ENCODE data around the gene PRDX5. TPM values are rescaled to one million over a fixed set of nuclear protein-coding genes. Genes with fewer than 3 reads are reported as not detected.
"Not testable (repeated sequence)": the region's sequence is repeated elsewhere in the genome, so short reads cannot be mapped to it uniquely, and the experiment has no call there.

Gene PRDX5
- total and polyA plus RNA-seq, 7 experiments from 2014 or later = 41.4 to 195 (median 59.6) TPM

- Mint-ChIP-seq H3K4me1 (peaks cover 19 to 36% (median 31%) of the 10 kb centered on the region in 7 donors), H3K27ac (peak overlapping the region in 5 of 9 donors; percentile 1 to 69 (median 24)), H3K4me3 (peak overlapping the region in 9 of 10 donors; percentile 37 to 98 (median 54))
- H3K27me3 Mint-ChIP-seq; CTCF ChIA-PET; H3K36me3 ChIP-seq (ENCODE audit: control insufficient read depth in 2 of 3, insufficient read depth in 3 of 3, low read length in 3 of 3); DNase-seq; H3K9me3 ChIP-seq (ENCODE audit: control insufficient read depth in 2 of 3, low read length in 3 of 3); H3K36me3 Mint-ChIP-seq; ATAC-seq; H3K27ac ChIP-seq (ENCODE audit: low read depth, low read length); H3K9me3 Mint-ChIP-seq; H3K4me3 ChIP-seq (ENCODE audit: low read length); H3K27me3 ChIP-seq (ENCODE audit: control insufficient read depth in 2 of 2, insufficient read depth in 2 of 2, low read length in 2 of 2): not testable (repeated sequence)
- peaks cover 14 to 17% of the 10 kb centered on the region in 2 donors for H3K4me1 ChIP-seq (ENCODE audit: control insufficient read depth in 2 of 2, insufficient read depth in 2 of 2, low read length in 2 of 2)
- intact Hi-C loops (cut with micrococcal nuclease) = loop anchor here in 1 of 2 donors (5.0 kb wide), 1 partner anchor 955 kb away; the partner anchor contains the start of gene POLA2
- POLR2A ChIA-PET = interaction anchor here (0.6 to 1.8 kb wide), 5 partner anchors 9 to 429 kb away, joined by 3 to 13 read pairs (median 4); partner anchors contain the start of genes PRDX5 and TRMT112
Measured at GRCh38 chr11:64307795-64308194, 10.1 kb upstream of the PRDX5 start.

GRCh38 chr11:64312947-64313346, 5.0 kb upstream of the PRDX5 start:
- ATAC-seq (no peak), DNase-seq (no peak)
- POLR2A ChIA-PET = interaction anchor here (1.3 to 1.4 kb wide), 2 partner anchors 72 to 127 kb away, joined by 3 read pairs; partner anchors contain the start of genes FKBP2 and STIP1
- H3K27ac Mint-ChIP-seq = peak overlapping the region in 8 of 9 donors; percentile 9 to 86 (median 72)
- no peaks in the 10 kb centered on the region for H3K9me3 Mint-ChIP-seq
- H3K4me1 Mint-ChIP-seq = peaks cover 20 to 33% (median 25%) of the 10 kb centered on the region in 7 donors
- CTCF ChIA-PET = no interaction called here
- intact Hi-C loops (cut with micrococcal nuclease) = no loop called here
- H3K27ac ChIP-seq (ENCODE audit: low read depth, low read length) = no peak overlapping the region
- peaks cover 0 to 4% of the 10 kb centered on the region in 2 donors for H3K4me1 ChIP-seq (ENCODE audit: control insufficient read depth in 2 of 2, insufficient read depth in 2 of 2, low read length in 2 of 2)
- no peaks in the 10 kb centered on the region for H3K27me3 Mint-ChIP-seq
- no peaks in the 10 kb centered on the region for H3K27me3 ChIP-seq (ENCODE audit: control insufficient read depth in 2 of 2, insufficient read depth in 2 of 2, low read length in 2 of 2)
- peaks cover 0 to 14% (median 0%) of the 10 kb centered on the region in 5 donors for H3K36me3 Mint-ChIP-seq
- H3K4me3 ChIP-seq (ENCODE audit: low read length) = no peak overlapping the region
- peaks cover 0 to 26% (median 0%) of the 10 kb centered on the region in 3 experiments for H3K36me3 ChIP-seq (ENCODE audit: control insufficient read depth in 2 of 3, insufficient read depth in 3 of 3, low read length in 3 of 3)
- H3K4me3 Mint-ChIP-seq = peak overlapping the region in 2 of 10 donors; percentile 16 to 19
- no peaks in the 10 kb centered on the region for H3K9me3 ChIP-seq (ENCODE audit: control insufficient read depth in 2 of 3, low read length in 3 of 3)

GRCh38 chr11:64313491-64314145, 4.3 kb upstream of the PRDX5 start:
- ATAC-seq (no peak), DNase-seq (no peak)
- ChIA-PET POLR2A (interaction anchor here (1.3 kb wide), 1 partner anchor 72 kb away, joined by 3 read pairs; the partner anchor contains the start of gene FKBP2), CTCF (no interaction called here)
- no peak overlapping the region for H3K27ac ChIP-seq (ENCODE audit: low read depth, low read length)
- H3K4me3 ChIP-seq (ENCODE audit: low read length) = no peak overlapping the region
- H3K9me3 ChIP-seq (ENCODE audit: control insufficient read depth in 2 of 3, low read length in 3 of 3) = no peaks in the 10 kb centered on the region
- Mint-ChIP-seq H3K27ac (peak overlapping the region in 4 of 9 donors; percentile 14 to 86 (median 77)), H3K36me3 (peaks cover 0 to 15% (median 0%) of the 10 kb centered on the region in 5 donors), H3K4me1 (peaks cover 20 to 36% (median 25%) of the 10 kb centered on the region in 7 donors), H3K27me3 (no peaks in the 10 kb centered on the region), H3K4me3 (peak overlapping the region in 2 of 10 donors; percentile 16 to 19), H3K9me3 (no peaks in the 10 kb centered on the region)
- peaks cover 0 to 4% of the 10 kb centered on the region in 2 donors for H3K4me1 ChIP-seq (ENCODE audit: control insufficient read depth in 2 of 2, insufficient read depth in 2 of 2, low read length in 2 of 2)
- peaks cover 0 to 26% (median 0%) of the 10 kb centered on the region in 3 experiments for H3K36me3 ChIP-seq (ENCODE audit: control insufficient read depth in 2 of 3, insufficient read depth in 3 of 3, low read length in 3 of 3)
- intact Hi-C loops (cut with micrococcal nuclease) = no loop called here
- no peaks in the 10 kb centered on the region for H3K27me3 ChIP-seq (ENCODE audit: control insufficient read depth in 2 of 2, insufficient read depth in 2 of 2, low read length in 2 of 2)

GRCh38 chr11:64314146-64314804, 3.6 kb upstream of the PRDX5 start:
- no peaks in the 10 kb centered on the region for H3K27me3 Mint-ChIP-seq
- ChIA-PET CTCF (no interaction called here), POLR2A (interaction anchor here (1.3 kb wide), 1 partner anchor 73 kb away, joined by 3 read pairs; the partner anchor contains the start of gene FKBP2)
- H3K27ac Mint-ChIP-seq = peak overlapping the region in 2 of 9 donors; percentile 43 to 66
- Histone ChIP-seq H3K9me3 (ENCODE audit: control insufficient read depth in 2 of 3, low read length in 3 of 3) (no peaks in the 10 kb centered on the region), H3K27ac (ENCODE audit: low read depth, low read length) (no peak overlapping the region), H3K27me3 (ENCODE audit: control insufficient read depth in 2 of 2, insufficient read depth in 2 of 2, low read length in 2 of 2) (no peaks in the 10 kb centered on the region), H3K4me3 (ENCODE audit: low read length) (no peak overlapping the region), H3K4me1 (ENCODE audit: control insufficient read depth in 2 of 2, insufficient read depth in 2 of 2, low read length in 2 of 2) (peaks cover 6 to 7% of the 10 kb centered on the region in 2 donors), H3K36me3 (ENCODE audit: control insufficient read depth in 2 of 3, insufficient read depth in 3 of 3, low read length in 3 of 3) (peaks cover 0 to 26% (median 0%) of the 10 kb centered on the region in 3 experiments)
- H3K4me1 Mint-ChIP-seq = peaks cover 24 to 41% (median 30%) of the 10 kb centered on the region in 7 donors
- H3K4me3 Mint-ChIP-seq = no peak overlapping the region
- intact Hi-C loops (cut with micrococcal nuclease) = no loop called here
- DNase-seq (no peak), ATAC-seq (no peak)
- no peaks in the 10 kb centered on the region for H3K9me3 Mint-ChIP-seq
- peaks cover 0 to 19% (median 0%) of the 10 kb centered on the region in 5 donors for H3K36me3 Mint-ChIP-seq

- no peaks in the 10 kb centered on the region for H3K9me3 ChIP-seq (ENCODE audit: control insufficient read depth in 2 of 3, low read length in 3 of 3)
- Mint-ChIP-seq H3K4me3 (peak overlapping the region in 5 of 10 donors; percentile 12 to 61 (median 30)), H3K27me3 (no peaks in the 10 kb centered on the region), H3K27ac (peak overlapping the region in 5 of 9 donors; percentile 10 to 62 (median 42)), H3K9me3 (no peaks in the 10 kb centered on the region), H3K36me3 (peaks cover 0 to 20% (median 0%) of the 10 kb centered on the region in 5 donors), H3K4me1 (peaks cover 26 to 47% (median 34%) of the 10 kb centered on the region in 7 donors)
- DNase-seq (no peak), ATAC-seq (no peak)
- no peak overlapping the region for H3K4me3 ChIP-seq (ENCODE audit: low read length)
- H3K27me3 ChIP-seq (ENCODE audit: control insufficient read depth in 2 of 2, insufficient read depth in 2 of 2, low read length in 2 of 2) = no peaks in the 10 kb centered on the region
- CTCF ChIA-PET = no interaction called here
- POLR2A ChIA-PET = interaction anchor here (4.2 kb wide), 1 partner anchor 11 kb away, joined by 34 read pairs; the partner anchor contains the start of gene ESRRA
- intact Hi-C loops (cut with micrococcal nuclease) = loop anchor here (5.0 kb wide), 3 partner anchors 633 to 1542 kb away; partner anchors contain the start of genes CFL1 (in 1 of the 2), PCNX3 (in 1 of the 2) and RTN3 (in 1 of the 2)
- H3K4me1 ChIP-seq (ENCODE audit: control insufficient read depth in 2 of 2, insufficient read depth in 2 of 2, low read length in 2 of 2) = peaks cover 7 to 10% of the 10 kb centered on the region in 2 donors
- peaks cover 0 to 26% (median 0%) of the 10 kb centered on the region in 3 experiments for H3K36me3 ChIP-seq (ENCODE audit: control insufficient read depth in 2 of 3, insufficient read depth in 3 of 3, low read length in 3 of 3)
- no peak overlapping the region for H3K27ac ChIP-seq (ENCODE audit: low read depth, low read length)
Measured at GRCh38 chr11:64314805-64315561, 2.9 kb upstream of the PRDX5 start.

Measured in naive thymus-derived CD4-positive, alpha-beta T cell (primary cell).